GM19043 (cell line): Measurements from ENCODE around the gene ABCC8.

Experiments used
- ATAC-seq: cut with Tn5 transposase; IDR thresholded peaks from one replicate; pipeline ENCODE4 v1.9.1; 2021; ENCODE audit warnings: low read depth; ENCODE audit not compliant: unreplicated experiment

Gene ABCC8

GRCh38 chr11:17389957-17390649 lies 86.5 kb downstream of the ABCC8 start:
- no peak for ATAC-seq

- no peak for ATAC-seq
These were observed 87.3 kb downstream of the ABCC8 start for GRCh38 chr11:17389211-17389956.

DNA sequence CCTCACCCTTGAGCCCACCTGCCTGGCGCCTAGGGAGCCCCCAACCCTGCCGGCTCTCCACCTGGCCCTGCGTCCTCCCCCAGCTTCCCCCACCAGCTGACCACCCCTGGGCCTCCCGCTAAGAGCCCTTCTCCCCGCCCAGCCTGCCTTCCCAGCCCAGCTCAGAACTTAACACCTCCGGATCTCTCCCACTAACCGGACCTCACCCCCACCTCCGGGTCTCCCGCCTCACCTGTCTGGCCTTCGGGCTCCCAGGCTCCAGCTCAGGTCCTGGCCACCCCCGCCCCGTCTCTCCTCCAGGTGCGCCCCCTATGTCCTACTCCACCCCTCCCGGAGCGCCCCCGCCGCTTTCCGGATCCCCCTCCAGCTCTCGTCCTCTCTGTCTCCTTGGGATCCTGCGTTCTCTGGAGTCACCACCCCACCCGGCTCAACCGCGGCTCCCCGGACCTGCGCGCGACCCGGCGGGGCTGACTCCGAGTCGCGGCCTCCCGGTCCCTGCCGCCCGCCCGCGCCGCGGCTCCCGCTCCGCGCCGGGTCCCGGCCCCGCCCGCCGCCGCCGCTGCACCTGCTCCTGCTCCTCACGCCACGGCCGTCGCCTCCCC lies 87.9 kb downstream of the ABCC8 start, which contains the start of gene KCNJ11:
KCNJ11 (minus strand) TSS at position 51 of the 602 bp plus-strand sequence. CDS start 568 bp downstream, outside the sequence.
- ATAC-seq: no peak

- ATAC-seq: no peak
These were observed 88.8 kb downstream of the ABCC8 start for GRCh38 chr11:17387811-17388210.

GRCh38 chr11:17387254-17387653 lies 89.4 kb downstream of the ABCC8 start:
- no peak for ATAC-seq

DNA sequence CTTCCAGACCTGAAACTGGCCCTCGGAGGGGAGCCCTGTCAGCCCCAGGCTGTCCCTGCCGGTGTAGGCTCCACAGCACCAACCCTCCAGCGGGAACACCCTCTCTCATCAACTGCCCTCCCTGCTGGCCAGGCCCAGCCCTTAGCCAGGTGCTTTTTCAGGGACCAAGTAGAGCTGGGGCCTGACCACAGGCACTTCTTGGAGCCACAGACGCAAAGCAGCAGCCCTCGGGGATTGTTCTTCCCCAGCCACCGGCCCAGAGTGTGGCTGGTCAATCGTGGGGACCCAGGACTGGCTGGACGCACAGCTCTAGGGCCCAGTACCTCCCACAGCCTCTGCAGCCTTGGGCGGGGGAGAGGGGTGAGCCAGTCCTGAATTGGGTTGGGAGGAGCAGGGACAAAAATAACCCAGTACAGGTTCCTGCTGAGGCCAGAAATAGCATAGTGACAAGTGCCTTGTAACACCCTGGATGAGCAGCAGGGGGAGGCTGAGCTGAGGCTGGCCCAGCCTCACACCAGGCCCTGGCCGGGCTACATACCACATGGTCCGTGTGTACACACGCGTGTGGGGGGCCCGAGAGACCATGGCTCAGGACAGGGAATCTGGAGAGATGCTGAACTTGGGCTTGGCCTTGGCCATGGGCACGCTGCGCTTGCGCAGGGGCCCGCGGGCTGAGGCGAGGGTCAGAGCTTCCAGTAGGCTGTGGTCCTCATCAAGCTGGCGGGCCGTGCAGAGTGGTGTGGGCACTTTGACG lies 90.1 kb downstream of the ABCC8 start:
- ATAC-seq: peak; percentile 66

DNA sequence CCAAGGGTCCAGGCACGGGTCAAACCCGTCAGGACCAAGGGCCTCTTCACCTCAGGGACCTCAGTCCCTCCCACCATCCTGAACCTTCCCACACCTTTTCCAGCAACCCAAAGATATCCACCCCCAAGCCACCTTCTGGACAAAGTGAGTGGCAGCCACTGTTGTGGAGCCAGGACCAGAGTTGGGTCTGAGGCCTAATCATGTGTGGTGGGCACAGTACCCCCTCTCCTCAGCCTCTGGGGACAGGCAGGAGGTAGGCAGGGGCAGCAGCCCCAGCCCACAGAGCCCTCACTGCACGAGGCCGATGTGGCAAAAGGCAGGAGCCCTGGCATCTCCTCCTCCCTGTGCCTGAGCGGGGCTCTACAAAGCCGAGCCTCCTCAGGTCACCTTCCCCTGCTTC lies 90.7 kb downstream of the ABCC8 start:
- no peak for ATAC-seq

DNA sequence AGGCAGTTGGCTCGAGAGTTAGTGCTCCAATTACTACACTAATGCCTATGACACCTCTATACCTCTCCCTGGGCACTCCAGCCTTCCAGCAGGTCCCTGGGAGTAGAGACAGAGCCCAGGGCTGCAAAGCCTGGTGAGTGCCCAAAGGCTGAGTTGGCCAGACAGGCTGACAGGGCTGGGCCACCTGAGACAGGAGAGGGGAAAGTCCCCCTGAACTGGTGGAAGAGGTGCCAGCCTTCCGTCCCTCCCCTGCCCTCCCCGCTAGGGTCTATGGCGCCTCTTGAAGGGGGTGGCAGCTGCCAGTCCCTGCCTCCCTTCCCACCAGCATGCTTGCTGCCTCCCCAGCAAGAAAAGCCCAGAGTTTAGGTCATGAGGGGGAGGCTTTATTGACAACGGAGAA lies 91.2 kb downstream of the ABCC8 start:
- ATAC-seq: no peak

DNA sequence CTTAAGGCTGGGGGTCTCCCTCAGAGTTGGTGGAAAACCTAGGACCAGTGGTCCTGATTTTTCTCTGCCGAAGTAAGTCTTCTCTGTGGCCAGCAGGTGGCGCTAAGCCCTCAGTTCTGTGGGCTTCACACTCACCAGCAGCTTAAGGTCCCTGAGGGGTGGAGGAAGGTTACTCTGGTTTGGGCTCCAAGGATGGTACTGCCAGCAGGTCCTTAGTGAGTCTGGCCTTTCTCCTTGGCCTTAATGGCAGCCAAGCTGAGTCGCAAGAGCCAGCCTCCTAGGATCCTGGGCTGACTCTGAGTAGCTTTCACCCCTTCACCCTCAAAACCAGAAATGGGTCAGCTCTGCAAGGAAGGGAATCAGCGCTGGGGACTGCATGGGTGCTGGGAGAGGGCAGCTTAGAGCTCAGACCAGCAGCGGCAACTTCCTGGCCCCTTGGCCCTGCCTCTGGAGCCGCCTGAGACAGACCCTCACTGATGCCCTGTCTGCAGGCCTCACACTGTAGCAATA lies 92.6 kb downstream of the ABCC8 start:
- ATAC-seq: no peak

GRCh38 chr11:17383461-17383860 lies 93.2 kb downstream of the ABCC8 start:
- no peak for ATAC-seq

DNA sequence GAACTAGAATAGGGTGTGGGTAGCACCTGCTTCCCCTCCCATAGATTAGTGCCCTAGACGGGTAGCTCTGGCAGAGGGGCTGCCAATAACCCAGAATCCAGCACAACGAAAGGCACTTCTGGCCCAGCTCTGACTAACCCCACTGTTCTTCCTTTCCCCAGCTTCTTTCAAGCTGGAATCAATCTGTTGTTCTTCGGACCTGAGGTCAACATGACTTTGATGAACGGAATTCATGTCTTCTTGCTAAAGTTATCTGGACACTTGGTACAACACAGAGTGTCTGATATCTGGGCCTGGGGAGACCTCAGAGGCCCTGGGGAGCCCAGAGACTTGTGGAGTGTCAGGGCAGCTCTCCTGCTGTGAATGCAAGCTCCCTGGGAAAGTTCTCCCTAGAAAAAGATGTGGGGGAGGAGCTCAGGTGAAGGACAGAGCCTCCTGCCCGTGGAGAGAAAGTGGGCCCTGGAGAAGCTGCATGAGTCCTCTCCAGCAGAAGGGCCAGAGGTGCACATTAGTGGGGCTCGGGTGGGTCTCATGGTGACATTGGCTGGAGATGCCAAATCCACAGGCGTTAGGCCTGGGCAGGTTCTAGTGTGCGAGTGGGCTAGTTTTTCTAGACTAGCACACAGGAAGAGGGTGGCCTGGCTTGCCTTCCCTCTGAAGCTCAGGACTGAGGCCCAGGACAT lies 94.5 kb downstream of the ABCC8 start:
- ATAC-seq: no peak

- no peak for ATAC-seq
These were observed 95.5 kb downstream of the ABCC8 start for GRCh38 chr11:17381156-17381555.

- ATAC-seq: no peak
These were observed 97.1 kb downstream of the ABCC8 start for GRCh38 chr11:17379383-17380180.

DNA sequence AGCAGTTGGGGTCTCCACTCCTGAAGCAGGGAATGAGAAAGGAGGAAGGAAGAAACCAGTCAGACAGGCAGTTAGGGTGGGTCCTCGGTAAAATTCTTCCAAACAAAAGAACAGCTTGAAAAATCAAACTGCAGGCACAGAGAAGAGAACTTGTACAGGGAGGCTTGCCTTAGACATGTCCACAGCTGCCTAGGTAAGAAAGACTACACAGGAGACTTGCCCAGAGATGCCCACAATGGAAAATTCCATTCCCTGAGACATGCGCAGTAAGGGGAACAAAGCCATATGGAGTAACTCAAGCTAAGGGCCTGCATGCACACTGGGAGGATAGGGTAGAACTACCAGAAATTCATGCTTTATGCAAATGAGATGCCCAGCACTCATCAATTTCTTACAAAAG lies 98.0 kb downstream of the ABCC8 start:
- ATAC-seq: no peak

DNA sequence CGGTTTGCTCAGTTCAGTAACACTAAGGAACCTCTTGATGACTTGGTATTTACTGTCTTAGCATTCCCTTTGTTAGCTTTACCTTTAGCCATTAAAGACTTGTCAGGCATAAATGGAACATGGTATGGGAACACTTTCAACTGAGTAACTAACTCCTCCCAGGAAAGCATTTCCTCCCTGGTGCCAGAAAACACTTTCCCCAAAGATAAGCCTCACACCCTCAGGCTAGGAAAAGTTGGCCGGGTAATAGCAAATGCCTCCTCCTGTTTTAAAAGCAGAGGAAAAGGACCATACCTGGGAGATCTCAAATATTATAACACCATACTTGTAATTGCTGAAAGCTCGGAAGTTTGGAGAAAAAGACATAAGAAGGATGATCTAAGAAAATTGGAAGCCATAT lies 100.2 kb downstream of the ABCC8 start:
- ATAC-seq: no peak

- ATAC-seq: no peak
These were observed 101.1 kb downstream of the ABCC8 start for GRCh38 chr11:17375547-17375946.

DNA sequence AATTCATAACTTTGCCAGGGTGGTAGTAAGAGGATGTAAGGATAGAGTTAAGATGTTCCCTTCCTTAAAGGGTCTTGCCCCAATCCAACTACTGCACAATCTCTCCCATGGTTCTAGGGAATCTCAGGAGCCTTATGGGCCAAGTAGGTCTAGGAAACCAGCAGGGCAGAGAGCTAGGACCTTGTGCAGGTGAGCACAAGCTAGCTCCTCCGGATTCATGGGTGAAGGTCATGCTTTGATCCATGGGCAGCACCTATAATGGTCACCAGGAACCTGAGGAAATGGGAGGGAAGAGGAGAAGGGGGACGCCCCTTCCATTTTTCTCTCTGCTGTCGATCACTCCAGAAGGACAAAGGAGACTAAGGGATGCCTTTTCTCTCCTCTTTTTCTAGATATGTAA lies 105.0 kb downstream of the ABCC8 start:
- ATAC-seq: no peak

DNA sequence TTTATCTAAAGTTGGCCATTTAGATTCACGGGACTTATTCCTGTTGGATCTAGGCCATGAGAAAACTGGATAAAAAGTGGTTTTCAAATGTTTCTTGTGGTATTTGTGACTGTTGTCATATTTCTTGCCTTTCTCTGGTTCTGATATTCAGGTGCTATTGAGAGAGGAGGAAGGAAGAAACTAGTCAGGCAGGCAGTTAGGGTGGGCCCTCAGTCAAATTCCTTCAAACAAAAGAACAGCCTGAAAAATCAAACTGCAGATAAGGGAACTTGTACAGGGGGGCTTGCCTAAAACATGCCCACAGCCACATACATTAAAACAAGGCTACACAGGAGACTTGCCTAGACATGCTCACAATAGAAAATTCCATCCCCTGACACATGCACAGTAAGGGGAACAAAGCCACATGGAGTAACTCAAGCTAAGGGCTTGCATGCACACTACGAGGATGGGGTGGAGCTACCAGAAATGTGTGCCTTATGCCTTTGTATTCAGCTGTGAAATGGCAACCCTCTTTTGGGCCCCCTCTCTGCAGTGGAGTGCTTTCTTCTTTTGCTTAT lies 106.9 kb downstream of the ABCC8 start:
- no peak for ATAC-seq

GRCh38 chr11:17369094-17369493 lies 107.6 kb downstream of the ABCC8 start:
- no peak for ATAC-seq
